Sigmoid colon (tissue), 4 donors: ENCODE data around the gene SLC7A5.

Experiments used
- CTCF ChIP-seq, 4 experiments: fragments of 450-650 bp in 3 of 4; fragments of 200-600 bp in 1 of 4; IDR thresholded peaks; one replicate each; pipeline ENCODE4 v1.5.1; 2016 to 2019; ENCODE audit warnings: antibody characterized with exemption in 4 of 4, mild to moderate bottlenecking in 3 of 4, moderate library complexity in 2 of 4
- EP300 ChIP-seq, 4 donors: sonication (generic); formaldehyde crosslinking; IDR thresholded peaks; one replicate each; pipeline ENCODE4 v1.6.1; 2017; ENCODE audit warnings: antibody characterized with exemption in 4 of 4
- POLR2A ChIP-seq, 2 donors: fragments of 450-650 bp; IDR thresholded peaks; one replicate each; pipeline ENCODE4 v1.6.1; 2016; ENCODE audit warnings: antibody characterized with exemption in 2 of 2, mild to moderate bottlenecking in 2 of 2, moderate library complexity in 2 of 2

GRCh38 chr16:87833548-87833947 lies 35.8 kb downstream of the SLC7A5 start:
- TF ChIP-seq POLR2A (IDR thresholded peaks at IDR 0.05) (no peak), EP300 (IDR thresholded peaks at IDR 0.05) (no peak), CTCF (IDR thresholded peaks at IDR 0.05) (no peak)
